Measurements from ENCODE around the gene LIN7C.
"Not testable (repeated sequence)": the region's sequence is repeated elsewhere in the genome, so short reads cannot be mapped to it uniquely, and the experiment has no call there.

Gene LIN7C

DNA sequence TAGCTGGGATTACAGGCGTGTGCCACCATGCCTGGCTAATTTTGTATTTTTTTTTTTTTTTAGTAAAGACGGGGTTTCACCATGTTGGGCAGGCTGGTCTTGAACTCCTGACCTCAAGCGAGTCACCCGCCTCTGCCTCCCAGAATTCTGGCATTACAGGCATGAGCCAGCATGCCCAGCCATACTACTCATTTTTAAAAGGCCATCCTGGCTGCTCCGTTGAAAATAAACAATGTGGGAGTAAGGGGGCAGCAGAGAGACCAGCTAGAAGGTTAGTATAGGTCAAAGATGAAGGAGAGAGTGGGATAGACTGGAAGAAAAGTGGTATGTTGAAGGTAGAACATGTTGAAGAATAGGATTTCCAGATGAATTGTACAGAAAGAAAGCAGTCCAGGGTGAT is 17.6 kb upstream of the LIN7C start:
- Mint-ChIP-seq H3K4me1 (ENCODE audit: low read depth) (no peaks in the 10 kb centered on the region), H3K27me3 (ENCODE audit: low read depth) (no peaks in the 10 kb centered on the region), H3K9me3 (no peaks in the 10 kb centered on the region), H3K27ac (no peak overlapping the region), H3K36me3 (ENCODE audit: low read depth) (no peaks in the 10 kb centered on the region), H3K4me3 (no peak overlapping the region)
- no peak for DNase-seq (ENCODE audit: low spot score)

DNA sequence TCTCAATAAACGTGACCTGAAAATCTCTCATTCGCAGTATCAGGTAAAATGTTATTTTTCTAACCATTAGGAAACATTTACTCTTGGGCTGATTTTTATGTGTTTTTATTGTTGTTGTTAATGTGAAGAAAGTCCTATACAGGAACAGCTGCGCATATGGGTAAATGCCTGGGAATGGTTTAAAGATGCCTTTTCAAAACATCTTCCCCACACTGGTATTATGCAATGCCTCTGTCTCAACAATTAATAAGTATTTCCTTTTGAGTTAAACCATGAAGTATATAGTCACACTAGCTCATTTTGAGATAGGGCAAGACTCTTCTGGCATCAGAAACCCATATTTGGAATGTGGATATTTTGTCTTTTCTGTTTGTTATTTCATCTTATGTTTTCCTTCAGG is 13.7 kb upstream of the LIN7C start:
- H3K27me3 Mint-ChIP-seq (ENCODE audit: low read depth), result peaks cover 2% of the 10 kb centered on the region
- no peaks in the 10 kb centered on the region for H3K36me3 Mint-ChIP-seq (ENCODE audit: low read depth)
- no peak for DNase-seq (ENCODE audit: low spot score)
- H3K9me3 Mint-ChIP-seq, result no peaks in the 10 kb centered on the region
- no peak overlapping the region for H3K4me3 Mint-ChIP-seq
- H3K27ac Mint-ChIP-seq, result no peak overlapping the region
- H3K4me1 Mint-ChIP-seq (ENCODE audit: low read depth), result no peaks in the 10 kb centered on the region

DNA sequence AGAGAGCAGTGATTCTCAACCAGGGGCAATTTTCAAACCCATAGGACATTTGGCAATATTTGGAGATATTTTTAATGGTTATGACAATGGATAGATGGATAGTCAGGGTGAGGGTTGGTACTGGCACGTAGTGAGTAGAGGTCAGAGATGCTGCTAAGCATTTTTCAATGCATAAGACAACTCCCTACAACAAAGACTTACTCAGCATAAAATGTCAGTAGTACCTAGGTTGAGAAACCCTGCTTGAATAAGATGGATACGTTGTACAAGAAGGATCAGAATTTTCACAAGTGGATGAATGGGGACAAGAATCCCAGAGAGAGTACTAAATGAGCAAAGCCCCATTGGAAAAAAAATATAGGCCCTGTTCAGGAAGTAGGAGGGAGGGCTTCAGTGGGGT is 11.9 kb upstream of the LIN7C start:
- no peak for DNase-seq (ENCODE audit: low spot score)
- no peak overlapping the region for H3K4me3 Mint-ChIP-seq
- no peaks in the 10 kb centered on the region for H3K9me3 Mint-ChIP-seq
- no peak overlapping the region for H3K27ac Mint-ChIP-seq
- no peaks in the 10 kb centered on the region for H3K4me1 Mint-ChIP-seq (ENCODE audit: low read depth)
- H3K36me3 Mint-ChIP-seq (ENCODE audit: low read depth), result no peaks in the 10 kb centered on the region
- peaks cover 2% of the 10 kb centered on the region for H3K27me3 Mint-ChIP-seq (ENCODE audit: low read depth)

DNA sequence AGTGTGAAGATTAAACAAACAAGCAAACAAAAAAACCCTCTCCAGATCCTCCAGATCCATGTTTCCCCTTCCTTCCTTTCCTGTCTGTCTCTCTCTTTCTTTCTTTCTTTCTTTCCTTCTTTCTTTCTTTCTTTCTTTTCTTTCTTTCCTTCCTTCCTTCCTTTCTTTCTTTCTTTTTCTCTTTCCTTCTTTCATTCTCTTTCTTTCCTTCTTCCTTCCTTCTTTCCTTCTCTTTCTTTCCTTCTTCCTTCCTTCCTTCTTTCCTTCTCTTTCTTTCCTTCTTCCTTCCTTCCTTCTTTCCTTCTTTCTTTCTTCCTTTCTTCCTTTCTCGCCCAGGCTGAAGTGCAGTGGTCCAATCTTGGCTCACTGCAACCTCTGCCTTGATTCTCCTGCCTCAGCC is 10.9 kb upstream of the LIN7C start:
- not testable (repeated sequence) for H3K27ac Mint-ChIP-seq; DNase-seq (ENCODE audit: low spot score); H3K9me3 Mint-ChIP-seq; H3K4me3 Mint-ChIP-seq; H3K27me3 Mint-ChIP-seq (ENCODE audit: low read depth); H3K36me3 Mint-ChIP-seq (ENCODE audit: low read depth); H3K4me1 Mint-ChIP-seq (ENCODE audit: low read depth)

DNA sequence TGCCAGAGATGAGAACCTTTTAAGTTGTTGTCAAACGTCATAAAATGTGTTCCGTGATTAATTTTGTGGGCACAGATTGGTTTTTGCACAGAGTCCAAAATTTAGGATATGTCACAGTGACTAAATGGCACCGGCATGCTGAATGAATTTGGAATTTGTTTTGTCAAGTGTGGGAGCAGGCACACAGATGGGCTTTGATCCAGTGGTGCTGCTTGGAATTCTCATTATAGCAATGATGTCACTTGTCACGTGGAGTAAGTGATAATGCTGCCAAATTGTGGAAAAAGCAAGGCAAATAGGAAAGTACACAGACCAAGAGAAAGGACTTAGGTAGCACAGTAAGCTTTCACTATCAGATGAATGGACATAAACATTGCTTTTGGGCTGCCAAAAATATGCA is 8.0 kb upstream of the LIN7C start:
- no peaks in the 10 kb centered on the region for H3K36me3 Mint-ChIP-seq (ENCODE audit: low read depth)
- no peak overlapping the region for H3K27ac Mint-ChIP-seq
- DNase-seq (ENCODE audit: low spot score), result no peak
- H3K9me3 Mint-ChIP-seq, result no peaks in the 10 kb centered on the region
- peaks cover 2% of the 10 kb centered on the region for H3K27me3 Mint-ChIP-seq (ENCODE audit: low read depth)
- no peaks in the 10 kb centered on the region for H3K4me1 Mint-ChIP-seq (ENCODE audit: low read depth)
- H3K4me3 Mint-ChIP-seq, result no peak overlapping the region

DNA sequence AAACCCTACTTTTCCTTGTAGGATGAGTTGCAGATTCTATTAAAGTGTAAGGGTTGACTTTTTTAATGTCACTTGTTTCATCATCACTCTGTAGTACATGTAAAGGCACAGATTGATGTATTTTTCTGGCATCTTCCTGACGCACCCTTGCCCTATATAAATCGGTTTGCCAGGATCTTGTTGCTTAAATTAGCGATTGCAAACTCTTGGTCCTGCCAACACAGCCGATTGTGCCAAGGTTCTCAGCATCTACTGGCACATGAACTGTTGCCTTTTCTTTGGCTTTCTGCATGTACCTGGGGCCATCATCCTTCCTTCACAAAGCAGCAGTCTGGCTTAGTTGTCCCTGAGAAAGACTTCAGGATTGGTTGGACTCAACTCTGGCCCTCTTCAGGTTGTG is 7.5 kb upstream of the LIN7C start:
- no peak overlapping the region for H3K27ac Mint-ChIP-seq
- H3K36me3 Mint-ChIP-seq (ENCODE audit: low read depth), result no peaks in the 10 kb centered on the region
- H3K9me3 Mint-ChIP-seq, result no peaks in the 10 kb centered on the region
- no peak overlapping the region for H3K4me3 Mint-ChIP-seq
- no peak for DNase-seq (ENCODE audit: low spot score)
- no peaks in the 10 kb centered on the region for H3K4me1 Mint-ChIP-seq (ENCODE audit: low read depth)
- H3K27me3 Mint-ChIP-seq (ENCODE audit: low read depth), result peaks cover 2% of the 10 kb centered on the region

DNA sequence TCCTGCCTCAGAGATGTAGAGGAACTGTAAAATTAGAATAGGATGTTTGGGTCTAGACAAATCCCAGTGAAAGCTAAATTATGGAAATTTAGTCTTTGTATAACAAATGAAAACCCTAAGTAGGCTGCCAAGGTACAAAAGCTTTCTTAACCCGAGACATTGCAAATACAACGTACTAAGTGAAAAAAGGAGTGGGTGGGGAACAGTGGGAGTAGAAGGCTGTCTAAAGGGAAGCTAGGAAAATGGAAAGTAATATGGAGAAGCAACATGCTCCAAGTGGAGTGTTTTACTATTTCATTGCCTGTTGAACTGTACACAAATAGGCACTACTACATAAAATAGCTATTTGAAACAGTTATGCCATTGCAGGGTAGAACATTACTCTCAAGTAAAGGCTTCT is 6.8 kb upstream of the LIN7C start:
- H3K27me3 Mint-ChIP-seq (ENCODE audit: low read depth), result peaks cover 2% of the 10 kb centered on the region
- no peak overlapping the region for H3K4me3 Mint-ChIP-seq
- H3K9me3 Mint-ChIP-seq, result no peaks in the 10 kb centered on the region
- no peaks in the 10 kb centered on the region for H3K36me3 Mint-ChIP-seq (ENCODE audit: low read depth)
- H3K27ac Mint-ChIP-seq, result no peak overlapping the region
- peaks cover 3% of the 10 kb centered on the region for H3K4me1 Mint-ChIP-seq (ENCODE audit: low read depth)
- no peak for DNase-seq (ENCODE audit: low spot score)

DNA sequence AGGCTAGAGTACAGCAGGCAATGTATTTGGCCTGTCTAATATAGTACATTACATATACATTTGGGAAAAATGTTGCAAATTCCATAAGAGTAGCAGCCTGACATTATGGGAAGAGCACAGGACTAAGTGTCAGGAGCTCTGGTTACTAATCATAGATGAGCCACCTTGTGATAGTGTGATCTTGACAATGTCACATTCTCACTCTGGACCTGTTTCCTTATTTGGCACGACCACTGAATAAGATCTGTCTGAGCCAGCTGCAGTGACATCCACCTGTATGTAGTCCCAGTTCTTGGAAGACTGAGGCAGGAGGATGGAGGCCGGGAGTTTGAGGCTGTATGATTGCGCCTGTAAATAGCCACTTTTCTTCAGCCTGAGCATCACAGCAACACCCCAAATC is 5.7 kb upstream of the LIN7C start:
- no peaks in the 10 kb centered on the region for H3K36me3 Mint-ChIP-seq (ENCODE audit: low read depth)
- no peak for DNase-seq (ENCODE audit: low spot score)
- H3K27ac Mint-ChIP-seq, result no peak overlapping the region
- H3K9me3 Mint-ChIP-seq, result no peaks in the 10 kb centered on the region
- peaks cover 12% of the 10 kb centered on the region for H3K4me1 Mint-ChIP-seq (ENCODE audit: low read depth)
- H3K4me3 Mint-ChIP-seq, result no peak overlapping the region
- H3K27me3 Mint-ChIP-seq (ENCODE audit: low read depth), result no peaks in the 10 kb centered on the region

DNA sequence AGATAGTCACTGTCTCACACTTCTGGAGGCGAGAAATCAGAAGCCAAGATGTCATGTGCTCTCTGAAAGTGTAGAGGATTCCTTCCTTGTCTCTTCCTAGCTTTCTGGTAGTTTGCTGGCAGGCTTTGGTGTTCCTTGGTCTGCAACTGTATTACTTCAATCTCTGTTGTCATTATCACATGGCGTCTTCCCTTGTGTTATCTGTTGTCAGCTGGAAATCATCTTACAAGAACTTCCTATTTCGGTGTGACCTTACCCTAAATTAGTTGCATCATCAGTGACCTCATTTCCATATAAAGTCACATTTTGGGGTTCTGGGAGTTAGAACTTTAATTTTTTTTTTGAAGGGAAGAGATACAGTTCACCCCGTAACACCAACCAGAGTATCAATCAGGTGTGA is 3.3 kb upstream of the LIN7C start:
- H3K27ac Mint-ChIP-seq, result no peak overlapping the region
- H3K27me3 Mint-ChIP-seq (ENCODE audit: low read depth), result no peaks in the 10 kb centered on the region
- H3K36me3 Mint-ChIP-seq (ENCODE audit: low read depth), result no peaks in the 10 kb centered on the region
- DNase-seq (ENCODE audit: low spot score), result no peak
- peaks cover 19% of the 10 kb centered on the region for H3K4me1 Mint-ChIP-seq (ENCODE audit: low read depth)
- no peaks in the 10 kb centered on the region for H3K9me3 Mint-ChIP-seq
- no peak overlapping the region for H3K4me3 Mint-ChIP-seq

DNA sequence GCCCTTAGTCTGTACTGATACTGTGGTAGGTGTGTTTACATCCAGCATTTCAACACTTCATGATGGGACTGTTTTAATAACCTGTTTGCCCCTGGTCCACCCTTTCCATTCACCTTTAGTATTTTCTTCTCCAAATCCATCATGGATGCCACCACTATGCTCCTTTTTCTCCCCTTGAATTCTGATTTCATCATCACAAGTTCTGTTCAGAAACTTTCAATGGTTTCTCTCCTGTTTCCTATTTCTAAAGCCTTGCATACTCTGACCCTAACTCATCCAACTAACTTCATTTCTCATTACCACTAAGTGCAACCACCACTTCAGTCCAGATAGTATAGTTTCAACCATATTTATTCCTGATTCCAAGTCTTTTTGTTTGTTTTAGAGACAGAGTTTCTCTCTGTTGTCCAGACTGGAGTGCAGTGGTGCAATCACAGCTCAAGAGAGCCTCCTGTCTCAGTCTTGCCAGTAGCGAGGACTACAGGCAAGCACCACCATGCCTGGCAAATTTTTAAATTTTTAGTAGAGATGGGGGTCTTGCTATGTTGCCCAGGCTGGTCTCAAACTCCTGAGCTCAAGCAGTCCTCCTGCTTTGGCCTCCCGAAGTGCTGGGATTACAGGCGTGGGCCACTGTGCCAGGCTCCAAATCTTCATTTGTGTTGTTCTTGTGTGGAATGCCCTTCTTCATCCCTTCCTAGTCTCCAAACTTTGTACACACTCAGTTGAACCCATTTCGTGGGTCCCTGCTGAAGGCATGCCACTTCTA is 1.2 kb upstream of the LIN7C start:
- H3K9me3 Mint-ChIP-seq, result no peaks in the 10 kb centered on the region
- H3K27ac Mint-ChIP-seq, result peak overlapping the region; percentile 100
- H3K4me1 Mint-ChIP-seq (ENCODE audit: low read depth), result peaks cover 28% of the 10 kb centered on the region
- peak overlapping the region; percentile 100 for H3K4me3 Mint-ChIP-seq
- H3K36me3 Mint-ChIP-seq (ENCODE audit: low read depth), result peaks cover 4% of the 10 kb centered on the region
- DNase-seq (ENCODE audit: low spot score), result no peak
- H3K27me3 Mint-ChIP-seq (ENCODE audit: low read depth), result no peaks in the 10 kb centered on the region

DNA sequence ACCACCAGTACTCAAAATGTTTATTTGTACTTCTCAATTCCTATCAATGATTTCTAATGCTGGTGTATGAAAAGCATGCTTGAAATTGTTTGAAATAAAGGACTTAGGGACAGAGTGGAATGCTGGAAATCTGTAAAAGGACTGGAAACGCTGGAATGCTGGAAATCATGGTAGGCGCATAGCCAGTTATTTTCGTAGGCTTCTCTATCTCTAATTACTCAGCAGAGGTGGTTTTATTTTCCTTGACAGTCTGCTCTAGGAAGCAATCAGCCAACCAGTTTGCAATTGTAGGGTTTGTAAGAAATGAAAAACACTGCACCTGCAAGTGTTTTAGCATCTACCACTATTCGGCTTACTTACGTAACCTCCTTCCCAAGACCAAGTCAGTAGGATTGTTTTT is 788 bp downstream of the LIN7C start:
- Mint-ChIP-seq H3K27ac (peak overlapping the region; percentile 100), H3K4me1 (ENCODE audit: low read depth) (peaks cover 32% of the 10 kb centered on the region), H3K36me3 (ENCODE audit: low read depth) (peaks cover 13% of the 10 kb centered on the region), H3K4me3 (peak overlapping the region; percentile 100), H3K9me3 (no peaks in the 10 kb centered on the region), H3K27me3 (ENCODE audit: low read depth) (no peaks in the 10 kb centered on the region)
- no peak for DNase-seq (ENCODE audit: low spot score)

DNA sequence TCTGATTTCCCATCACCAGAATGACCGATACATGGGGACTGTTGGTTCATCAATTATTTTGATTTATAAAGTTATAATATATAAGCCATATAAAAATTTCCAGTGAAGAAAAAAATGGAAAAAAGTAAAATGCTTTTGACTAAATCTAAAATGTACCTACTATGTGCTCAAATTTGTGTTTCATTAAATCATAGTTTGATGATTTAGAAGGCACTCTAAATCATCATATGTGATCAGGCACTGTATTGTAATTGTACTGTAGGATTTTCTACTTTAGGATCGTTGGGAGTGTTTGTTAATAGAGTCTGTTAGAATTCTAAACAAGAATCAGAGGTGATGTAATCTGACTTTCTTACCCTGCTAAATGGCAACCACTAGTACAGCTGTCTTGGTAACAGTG is 2.4 kb downstream of the LIN7C start:
- Mint-ChIP-seq H3K27me3 (ENCODE audit: low read depth) (no peaks in the 10 kb centered on the region), H3K4me3 (no peak overlapping the region), H3K36me3 (ENCODE audit: low read depth) (peaks cover 23% of the 10 kb centered on the region), H3K9me3 (no peaks in the 10 kb centered on the region), H3K4me1 (ENCODE audit: low read depth) (peaks cover 34% of the 10 kb centered on the region), H3K27ac (no peak overlapping the region)
- DNase-seq (ENCODE audit: low spot score), result no peak

DNA sequence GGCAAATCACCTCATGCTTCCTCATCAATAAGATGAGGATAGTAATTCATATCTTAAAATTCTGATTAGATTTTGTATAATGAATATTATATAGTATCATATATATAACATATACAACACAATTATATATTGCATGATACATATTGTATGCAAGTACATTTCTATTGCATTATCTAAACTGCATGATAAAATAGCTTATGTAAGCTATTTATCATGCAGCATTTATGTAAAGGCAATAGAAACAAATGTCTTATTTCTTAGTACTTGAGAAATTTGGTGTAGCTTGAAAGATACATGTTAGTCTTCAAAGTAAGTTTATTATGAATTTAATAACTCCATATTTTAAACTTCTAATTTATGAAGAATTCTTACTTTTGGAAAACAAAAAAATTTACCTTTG is 5.5 kb downstream of the LIN7C start:
- DNase-seq (ENCODE audit: low spot score), result no peak
- peaks cover 34% of the 10 kb centered on the region for H3K36me3 Mint-ChIP-seq (ENCODE audit: low read depth)
- peaks cover 24% of the 10 kb centered on the region for H3K4me1 Mint-ChIP-seq (ENCODE audit: low read depth)
- H3K9me3 Mint-ChIP-seq, result no peaks in the 10 kb centered on the region
- no peak overlapping the region for H3K27ac Mint-ChIP-seq
- no peaks in the 10 kb centered on the region for H3K27me3 Mint-ChIP-seq (ENCODE audit: low read depth)
- no peak overlapping the region for H3K4me3 Mint-ChIP-seq

DNA sequence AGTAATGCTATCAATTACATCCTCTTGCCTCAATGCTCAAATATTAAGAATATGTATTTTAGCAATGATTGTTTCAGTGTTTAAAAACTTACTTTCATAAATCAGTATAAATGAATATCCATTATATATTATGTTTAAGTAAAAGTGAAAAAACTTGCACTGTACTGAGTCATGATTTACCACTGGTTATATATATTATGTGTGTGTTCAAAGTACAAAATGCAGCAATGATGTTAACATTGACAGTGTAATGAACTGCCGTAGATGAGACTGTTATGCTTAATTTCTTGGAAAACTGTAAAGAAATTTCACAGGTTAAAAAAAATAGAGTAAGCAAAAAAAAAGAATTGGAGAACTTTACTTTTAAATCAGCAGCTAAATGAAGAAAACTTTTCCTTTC is 8.7 kb downstream of the LIN7C start:
- peaks cover 10% of the 10 kb centered on the region for H3K4me1 Mint-ChIP-seq (ENCODE audit: low read depth)
- peaks cover 34% of the 10 kb centered on the region for H3K36me3 Mint-ChIP-seq (ENCODE audit: low read depth)
- H3K27ac Mint-ChIP-seq, result no peak overlapping the region
- no peak overlapping the region for H3K4me3 Mint-ChIP-seq
- H3K27me3 Mint-ChIP-seq (ENCODE audit: low read depth), result no peaks in the 10 kb centered on the region
- H3K9me3 Mint-ChIP-seq, result no peaks in the 10 kb centered on the region
- no peak for DNase-seq (ENCODE audit: low spot score)

DNA sequence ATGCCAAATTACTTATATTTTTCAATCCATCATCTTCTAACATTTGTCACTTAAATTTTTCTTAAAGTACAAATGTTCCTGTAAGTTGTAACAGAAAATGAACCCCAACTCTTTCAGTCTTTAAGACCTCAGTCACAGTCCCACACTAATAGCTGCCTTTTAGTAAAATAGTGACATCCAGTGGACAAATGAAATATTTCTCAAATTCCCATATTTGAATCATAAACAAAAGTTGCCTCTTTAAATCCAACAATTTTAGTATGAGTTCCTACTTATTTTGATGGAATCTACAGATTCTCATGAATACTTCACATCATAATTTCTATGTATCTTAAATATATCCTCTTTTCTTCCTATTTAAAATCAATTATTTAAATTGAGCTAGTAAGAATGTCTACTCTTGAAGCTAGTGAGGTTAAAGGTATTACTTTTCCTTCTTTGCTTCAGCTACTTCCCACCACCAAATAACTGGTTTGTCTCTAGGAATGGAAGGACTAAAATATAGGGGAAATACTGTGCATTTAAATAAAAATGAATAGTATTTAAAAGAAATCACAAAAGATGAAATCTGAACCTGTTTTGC is 9.2 kb downstream of the LIN7C start:
- DNase-seq (ENCODE audit: low spot score), result no peak
- Mint-ChIP-seq H3K4me3 (no peak overlapping the region), H3K27ac (no peak overlapping the region), H3K36me3 (ENCODE audit: low read depth) (peaks cover 31% of the 10 kb centered on the region), H3K4me1 (ENCODE audit: low read depth) (peaks cover 10% of the 10 kb centered on the region), H3K9me3 (no peaks in the 10 kb centered on the region), H3K27me3 (ENCODE audit: low read depth) (no peaks in the 10 kb centered on the region)
